C1 segment of cervical spinal cord (tissue), 14 donors: ENCODE data around the gene ZNF138.
A peak's percentile ranks its signal among the peaks of the same experiment; 100 is the strongest.
"Not testable (repeated sequence)": the region's sequence is repeated elsewhere in the genome, so short reads cannot be mapped to it uniquely, and the experiment has no call there.

Experiments
- DNase-seq, 14 donors: peaks; one replicate each; lab custom pipeline; 2025; lab: John Stamatoyannopoulos, UW

Gene ZNF138

GRCh38 chr7:64794171-64794844 is at the start of gene ZNF138:
Gene ZNF138, plus strand, starts transcription at chr7:64794428. Its CDS starts 141 bp downstream, at chr7:64794569.
- DNase-seq = peak; percentile 66 to 96 (median 92)

- DNase-seq = no peak
Observed at GRCh38 chr7:64744680-64745079, 49.5 kb upstream of the ZNF138 start.

GRCh38 chr7:64747802-64748201 is 46.4 kb upstream of the ZNF138 start:
- DNase-seq = no peak

GRCh38 chr7:64753032-64753431 is 41.2 kb upstream of the ZNF138 start:
- no peak for DNase-seq

GRCh38 chr7:64755865-64756264 is 38.4 kb upstream of the ZNF138 start:
- no peak for DNase-seq

- no peak for DNase-seq
Observed at GRCh38 chr7:64758151-64758550, 36.1 kb upstream of the ZNF138 start.

- DNase-seq = no peak
Observed at GRCh38 chr7:64768824-64769223, 25.4 kb upstream of the ZNF138 start.

- no peak for DNase-seq
Observed at GRCh38 chr7:64774204-64774842, 19.9 kb upstream of the ZNF138 start.

- DNase-seq = no peak
Observed at GRCh38 chr7:64775289-64775688, 18.9 kb upstream of the ZNF138 start.

- DNase-seq = not testable (repeated sequence)
Observed at GRCh38 chr7:64784842-64785241, 9.4 kb upstream of the ZNF138 start.

- no peak for DNase-seq
Observed at GRCh38 chr7:64787295-64787694, 6.9 kb upstream of the ZNF138 start.

GRCh38 chr7:64789241-64789640 is 5.0 kb upstream of the ZNF138 start:
- DNase-seq = not testable (repeated sequence)

- no peak for DNase-seq
Observed at GRCh38 chr7:64793106-64793755, 997 bp upstream of the ZNF138 start.

- DNase-seq = no peak
Observed at GRCh38 chr7:64795176-64795575, 948 bp downstream of the ZNF138 start.

- DNase-seq = not testable (repeated sequence)
Observed at GRCh38 chr7:64799169-64799568, 4.9 kb downstream of the ZNF138 start.

- DNase-seq = no peak
Observed at GRCh38 chr7:64802699-64803098, 8.5 kb downstream of the ZNF138 start.

GRCh38 chr7:64807731-64808365 is 13.6 kb downstream of the ZNF138 start:
- no peak for DNase-seq

GRCh38 chr7:64811767-64812166 is 17.5 kb downstream of the ZNF138 start:
- DNase-seq = no peak

- no peak for DNase-seq
Observed at GRCh38 chr7:64830926-64831325, 36.7 kb downstream of the ZNF138 start.

- DNase-seq = no peak
Observed at GRCh38 chr7:64832136-64832535, 37.9 kb downstream of the ZNF138 start.

- DNase-seq = no peak
Observed at GRCh38 chr7:64834989-64835388, 40.8 kb downstream of the ZNF138 start.

GRCh38 chr7:64835856-64836255 is 41.6 kb downstream of the ZNF138 start:
- not testable (repeated sequence) for DNase-seq
